HG03108 (cell line): ENCODE data around the gene PTP4A2.

Source experiments
- ATAC-seq: cut with Tn5 transposase; IDR thresholded peaks from one replicate; pipeline ENCODE4 v1.9.1; 2021; ENCODE audit warnings: moderate library complexity; ENCODE audit not compliant: unreplicated experiment

Gene PTP4A2

GRCh38 chr1:31865728-31866449 lies 72.3 kb downstream of the PTP4A2 start:
- ATAC-seq: no peak

- no peak for ATAC-seq
Measured at GRCh38 chr1:31862071-31862470, 76.1 kb downstream of the PTP4A2 start.

GRCh38 chr1:31861346-31861745 lies 76.8 kb downstream of the PTP4A2 start:
- ATAC-seq: no peak

GRCh38 chr1:31860581-31860980 lies 77.6 kb downstream of the PTP4A2 start:
- no peak for ATAC-seq

- ATAC-seq: no peak
Measured at GRCh38 chr1:31859719-31860118, 78.4 kb downstream of the PTP4A2 start.

GRCh38 chr1:31859044-31859443 lies 79.1 kb downstream of the PTP4A2 start:
- ATAC-seq: no peak

- ATAC-seq: no peak
Measured at GRCh38 chr1:31857863-31858262, 80.3 kb downstream of the PTP4A2 start.
